Muscle of arm (tissue), 14 donors: ENCODE data around the gene CAV3. TPM values are rescaled to one million over a fixed set of nuclear protein-coding genes. Genes with fewer than 3 reads are reported as not detected.
"Not testable (repeated sequence)": the region's sequence is repeated elsewhere in the genome, so short reads cannot be mapped to it uniquely, and the experiment has no call there.

Experiments used
- DNase-seq: peaks from one replicate; pipeline ENCODE4 v3.0.0-alpha.2; 2013
- long read RNA-seq, 11 donors: transcript quantifications; one replicate each; lab custom pipeline, GENCODE V29; 2026
- polyA plus RNA-seq, 12 donors: library from polyadenylated mRNA; unstranded; fragments of 120-200 nt; gene quantifications; one replicate each; pipeline ENCODE4 v1.2.1, GENCODE V29; 2013; ENCODE audit not compliant: insufficient read length in 12 of 12

CAV3 gene
- polyA plus RNA-seq, result 100 to 1,000 TPM in 10 of 12 donors, 10 to 100 TPM in 1, not detected in 1; 88.1 to 325 (median 250) TPM
- long read RNA-seq, donor 1, result 0 reads
- long read RNA-seq, donor 2, transcript CAV3-201 (2 exons, 1,431 nt), result major isoform, 285 of 290 reads
- long read RNA-seq, donor 2, partial matches to known transcripts, result 0 of 290 reads
- long read RNA-seq, donor 2, other reads (novel, unspliced or antisense), result 0 of 290 reads
- long read RNA-seq, donor 3, transcript CAV3-202 (3 exons, 1,260 nt), result minor isoform, 6 of 117 reads
- long read RNA-seq, donor 3, transcript CAV3-201 (2 exons, 1,431 nt), result major isoform, 93 of 117 reads
- long read RNA-seq, donor 3, partial matches to known transcripts, result 18 of 117 reads
- long read RNA-seq, donor 3, other reads (novel, unspliced or antisense), result 0 of 117 reads
- long read RNA-seq, donor 4, transcript CAV3-201 (2 exons, 1,431 nt), result major isoform, 51 of 52 reads
- long read RNA-seq, donor 4, partial matches to known transcripts, result 0 of 52 reads
- long read RNA-seq, donor 4, other reads (novel, unspliced or antisense), result 0 of 52 reads
- long read RNA-seq, donor 5, transcript CAV3-201 (2 exons, 1,431 nt), result major isoform, 308 of 313 reads
- long read RNA-seq, donor 5, partial matches to known transcripts, result 0 of 313 reads
- long read RNA-seq, donor 5, other reads (novel, unspliced or antisense), result 0 of 313 reads
- long read RNA-seq, donor 6, transcript CAV3-203 (3 exons, 680 nt), result minor isoform, 5 of 112 reads
- long read RNA-seq, donor 6, transcript CAV3-201 (2 exons, 1,431 nt), result major isoform, 97 of 112 reads
- long read RNA-seq, donor 6, partial matches to known transcripts, result 10 of 112 reads
- long read RNA-seq, donor 6, other reads (novel, unspliced or antisense), result 0 of 112 reads
- long read RNA-seq, donor 7, transcript CAV3-201 (2 exons, 1,431 nt), result major isoform, 75 of 77 reads
- long read RNA-seq, donor 7, partial matches to known transcripts, result 0 of 77 reads
- long read RNA-seq, donor 7, other reads (novel, unspliced or antisense), result 0 of 77 reads
- long read RNA-seq, donor 8, transcript CAV3-201 (2 exons, 1,431 nt), result major isoform, 299 of 304 reads
- long read RNA-seq, donor 8, partial matches to known transcripts, result 0 of 304 reads
- long read RNA-seq, donor 8, other reads (novel, unspliced or antisense), result 0 of 304 reads
- long read RNA-seq, donor 9, transcript CAV3-201 (2 exons, 1,431 nt), result major isoform, 62 of 65 reads
- long read RNA-seq, donor 9, partial matches to known transcripts, result 0 of 65 reads
- long read RNA-seq, donor 9, other reads (novel, unspliced or antisense), result 0 of 65 reads
- long read RNA-seq, donor 10, transcript CAV3-201 (2 exons, 1,431 nt), result major isoform, 220 of 270 reads
- long read RNA-seq, donor 10, partial matches to known transcripts, result 47 of 270 reads
- long read RNA-seq, donor 10, other reads (novel, unspliced or antisense), result 0 of 270 reads
- long read RNA-seq, donor 11, transcript CAV3-201 (2 exons, 1,431 nt), result major isoform, 142 of 146 reads
- long read RNA-seq, donor 11, partial matches to known transcripts, result 0 of 146 reads
- long read RNA-seq, donor 11, other reads (novel, unspliced or antisense), result 0 of 146 reads

DNA sequence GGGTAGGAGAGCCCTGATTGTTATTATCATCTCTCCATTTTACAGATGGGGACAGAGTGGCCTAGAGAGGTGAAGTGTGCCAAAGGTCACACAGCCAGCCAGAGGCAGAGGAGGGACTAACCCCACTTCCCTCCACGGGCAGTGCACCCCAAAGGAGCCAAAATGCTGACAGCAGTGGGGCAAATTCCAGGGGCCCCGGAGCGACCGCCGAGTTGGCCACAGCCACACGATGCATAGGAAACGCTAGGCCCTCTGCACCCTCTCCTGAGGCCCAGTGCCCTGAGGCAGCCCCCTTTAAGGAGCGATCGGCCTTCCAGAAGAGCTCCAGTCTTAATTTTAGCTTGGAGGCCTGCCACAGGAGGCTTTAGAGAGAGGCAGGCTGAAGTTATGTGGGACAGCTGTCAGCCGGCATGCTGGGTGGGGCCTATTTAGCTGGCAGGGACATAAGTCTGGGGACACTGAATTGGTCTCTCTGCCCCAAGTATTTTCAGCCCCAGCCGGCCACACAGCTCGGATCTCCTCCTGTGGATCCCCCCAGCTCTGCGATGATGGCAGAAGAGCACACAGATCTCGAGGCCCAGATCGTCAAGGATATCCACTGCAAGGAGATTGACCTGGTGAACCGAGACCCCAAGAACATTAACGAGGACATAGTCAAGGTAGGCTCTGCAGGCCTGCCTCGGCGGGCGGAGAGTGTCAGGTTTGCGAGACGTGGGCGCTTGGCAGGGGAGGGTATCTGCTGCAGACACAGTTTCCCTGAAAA, at the start of gene CAV3:
TSS of gene CAV3 (plus strand) at position 471 of the 763 bp plus-strand sequence. CDS start at position 546, 75 bp downstream.
- peak; percentile 57 for DNase-seq

GRCh38 chr3:8684992-8685391, 48.6 kb upstream of the CAV3 start:
- DNase-seq, result not testable (repeated sequence)

DNA sequence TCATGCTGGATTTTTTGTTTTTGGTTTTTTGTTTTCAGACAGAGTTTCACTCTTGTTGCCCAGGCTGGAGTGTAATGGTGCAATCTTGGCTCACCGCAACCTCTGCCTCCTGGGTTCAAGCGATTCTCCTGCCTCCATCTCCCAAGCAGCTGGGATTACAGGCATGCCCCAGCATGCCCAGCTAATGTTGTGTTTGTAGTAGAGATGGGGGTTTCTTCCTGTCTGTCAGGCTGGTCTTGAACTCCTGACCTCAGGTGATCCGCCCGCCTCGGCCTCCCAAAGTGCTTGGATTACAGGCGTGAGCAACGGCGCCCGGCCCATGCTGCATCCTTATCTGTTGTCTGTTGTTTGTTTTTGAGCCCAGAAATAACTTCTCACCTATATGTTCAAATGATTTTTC, 42.3 kb upstream of the CAV3 start:
- not testable (repeated sequence) for DNase-seq

DNA sequence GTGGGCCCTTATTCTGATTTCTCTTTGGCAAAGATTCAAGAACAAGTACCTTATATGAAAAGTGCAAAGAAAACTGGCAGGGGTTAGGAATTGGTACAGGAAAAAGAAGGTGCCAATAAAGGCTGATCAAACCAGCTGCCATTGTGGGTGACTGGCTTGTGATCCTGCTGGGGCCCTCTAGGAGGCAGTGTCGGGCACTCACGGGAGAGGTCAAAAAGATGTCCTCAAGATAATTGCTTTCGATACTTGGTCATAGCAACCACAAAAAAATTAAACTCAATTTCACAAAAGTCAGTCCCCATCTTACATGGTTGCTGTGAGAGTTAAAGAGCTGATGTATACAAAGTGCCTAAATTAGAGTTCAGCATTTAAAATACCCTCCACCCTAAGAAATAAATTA, 31.0 kb upstream of the CAV3 start:
- no peak for DNase-seq

- no peak for DNase-seq
These were observed 28.0 kb upstream of the CAV3 start for GRCh38 chr3:8705575-8705974.

GRCh38 chr3:8709287-8709686, 24.3 kb upstream of the CAV3 start:
- no peak for DNase-seq

- no peak for DNase-seq
These were observed 23.6 kb upstream of the CAV3 start for GRCh38 chr3:8709801-8710507.

GRCh38 chr3:8712045-8712907, 21.3 kb upstream of the CAV3 start:
- DNase-seq, result no peak

DNA sequence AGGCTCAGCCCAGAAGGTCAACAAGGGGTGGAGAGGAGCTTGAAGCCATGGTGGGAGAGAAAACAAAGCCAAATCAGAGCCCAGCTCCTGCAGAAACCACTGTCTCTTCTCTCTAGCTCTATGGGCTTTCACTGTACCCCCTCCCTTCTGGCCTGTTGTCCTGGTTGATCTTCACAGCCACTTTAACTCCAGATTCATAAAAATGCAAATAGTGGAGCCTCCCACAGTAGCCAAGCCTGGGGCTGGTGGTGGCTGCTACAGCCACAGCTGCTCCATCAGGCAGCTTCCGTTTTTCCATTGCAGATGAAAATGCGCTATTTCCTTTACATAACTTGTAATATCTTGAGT, 20.7 kb upstream of the CAV3 start:
- no peak for DNase-seq

DNA sequence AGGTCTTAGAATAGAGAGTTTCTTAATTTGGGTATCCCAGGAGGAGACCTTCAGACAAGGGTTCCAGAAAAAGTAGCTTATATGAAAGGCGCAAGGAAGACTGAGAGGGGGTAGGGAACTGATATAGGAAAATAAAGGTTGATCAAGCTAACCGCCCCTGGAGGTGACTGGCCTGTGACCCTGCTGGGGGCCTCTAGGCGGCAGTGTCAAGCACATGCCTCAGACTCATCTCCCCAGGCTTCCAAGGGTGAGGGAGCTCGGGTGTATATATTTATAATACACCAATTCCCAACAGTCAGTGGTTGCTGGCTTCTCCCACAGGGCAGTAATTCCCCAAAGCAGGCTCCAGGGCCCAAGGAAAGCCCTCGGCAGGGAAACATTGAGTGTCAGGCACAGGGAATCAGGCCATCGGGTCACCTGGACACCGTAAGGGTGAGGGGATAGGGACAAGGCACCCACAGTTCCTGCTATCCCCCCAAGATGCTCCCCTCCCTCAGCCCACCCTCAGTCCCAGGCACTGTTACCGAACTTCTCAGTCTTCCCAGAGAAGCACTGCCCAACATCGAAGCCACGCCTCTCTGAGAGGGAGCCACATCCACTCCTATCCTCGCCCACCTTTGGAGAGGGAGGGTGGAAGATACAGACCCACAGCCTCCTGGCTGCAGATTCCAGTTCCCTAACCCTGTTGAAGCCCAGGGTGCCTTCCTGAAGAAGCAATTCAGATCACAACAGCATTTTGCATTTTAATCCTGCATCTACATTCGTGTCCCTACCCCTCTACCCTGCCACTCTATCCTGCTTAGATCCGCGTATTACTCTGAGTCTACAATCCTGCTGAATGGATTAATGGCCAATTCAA, 19.5 kb upstream of the CAV3 start:
- no peak for DNase-seq

DNA sequence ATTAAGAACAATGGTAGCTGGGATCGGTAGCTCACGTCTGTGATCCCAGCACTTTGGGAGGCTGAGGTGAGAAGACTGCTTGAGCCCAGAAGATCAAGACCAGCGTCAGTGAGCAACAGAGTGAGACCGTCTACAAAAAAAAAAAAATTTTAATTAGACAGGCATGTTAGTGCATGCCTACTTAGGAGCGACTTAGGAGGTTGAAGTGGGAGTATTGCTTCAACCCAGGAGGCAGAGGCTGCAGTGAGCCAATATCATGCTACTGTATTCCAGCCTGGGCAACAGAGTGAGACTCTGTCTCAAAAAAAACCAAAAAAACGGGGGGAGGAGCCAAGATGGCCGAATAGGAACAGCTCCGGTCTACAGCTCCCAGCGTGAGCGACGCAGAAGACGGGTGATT, 17.8 kb upstream of the CAV3 start:
- not testable (repeated sequence) for DNase-seq

DNA sequence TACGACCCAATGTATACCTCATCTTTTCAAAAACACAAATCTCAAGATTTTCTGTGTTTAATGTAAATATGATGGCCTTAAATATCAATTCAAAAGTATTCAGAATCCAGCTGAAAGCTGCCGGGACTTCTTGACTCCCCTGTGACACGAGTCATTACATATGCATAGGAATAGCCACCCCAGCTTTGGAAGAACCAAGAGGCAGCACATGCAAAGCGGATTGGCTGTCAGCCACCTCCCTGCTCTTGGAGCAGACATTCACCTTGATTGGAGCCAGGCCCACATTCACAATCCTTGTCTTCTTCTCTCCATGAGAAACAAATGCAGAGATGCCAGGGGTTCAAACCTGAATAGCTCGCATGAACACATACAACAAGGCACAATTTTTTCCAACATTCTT, 10.8 kb upstream of the CAV3 start:
- no peak for DNase-seq

- DNase-seq, result no peak
These were observed 10.0 kb upstream of the CAV3 start for GRCh38 chr3:8723612-8724011.

DNA sequence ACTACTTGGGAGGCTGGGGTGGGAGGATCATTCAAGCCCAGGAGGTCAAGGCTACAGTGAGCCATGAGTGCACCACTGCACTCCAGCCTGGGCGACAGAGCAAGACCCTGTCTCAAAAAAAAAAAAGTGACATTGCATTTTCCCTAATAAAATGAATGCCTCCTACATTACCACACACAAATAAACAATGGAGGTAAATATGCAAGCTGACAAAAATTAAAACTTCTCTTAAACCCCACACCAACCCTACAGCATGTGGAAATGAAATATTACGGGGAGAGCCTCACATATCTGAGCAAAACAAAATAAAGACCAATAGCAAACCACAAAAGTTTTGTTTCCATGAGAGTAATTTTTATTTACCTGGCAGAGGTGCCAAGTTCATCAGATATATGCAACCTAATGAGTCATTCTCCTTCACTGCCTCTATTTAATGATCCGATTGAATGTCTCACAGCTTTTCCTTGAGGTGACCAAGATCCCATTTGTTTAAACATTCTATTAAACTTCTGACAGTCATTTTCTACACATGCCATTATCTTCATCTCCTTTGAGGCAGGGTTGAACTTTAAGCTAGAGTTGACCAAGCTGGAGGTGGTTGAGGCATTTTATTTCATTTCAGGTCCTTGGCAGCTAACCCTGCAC, 9.4 kb upstream of the CAV3 start:
- no peak for DNase-seq

GRCh38 chr3:8727605-8728512, 5.7 kb upstream of the CAV3 start:
- no peak for DNase-seq

GRCh38 chr3:8729479-8729878, 4.1 kb upstream of the CAV3 start:
- DNase-seq, result no peak
